ENCODE data around the gene SYNPO.

The SYNPO gene

GRCh38 chr5:150625831-150626746, 14.4 kb upstream of the SYNPO start:
- no peak for TF ChIP-seq CTCF (IDR thresholded peaks at IDR 0.05)
- peaks cover 18% of the 10 kb centered on the region for H3K79me2 ChIP-seq

DNA sequence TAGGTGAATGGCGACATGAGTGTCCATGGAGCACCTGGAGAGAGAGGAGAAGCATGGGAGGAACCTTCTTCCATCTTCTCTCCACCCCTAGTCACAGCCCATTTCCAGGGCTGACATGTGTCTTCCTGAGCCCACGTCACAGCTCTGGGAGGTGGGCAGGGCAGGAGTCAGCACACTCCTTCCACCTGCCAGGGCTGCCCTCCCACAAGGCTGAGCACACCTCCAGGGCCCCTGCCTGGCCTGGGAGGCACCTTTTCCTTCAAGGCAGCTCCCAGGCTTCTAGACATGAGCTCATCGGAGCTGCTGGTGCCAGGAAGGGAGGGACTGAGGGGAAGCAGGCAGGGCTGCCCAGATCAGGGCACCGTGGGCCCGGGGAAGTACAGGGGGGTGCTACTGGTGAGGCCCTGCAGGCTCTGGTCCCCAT, 13.6 kb upstream of the SYNPO start:
- Histone ChIP-seq H3K27ac (peak overlapping the region; percentile 89), H3K4me2 (ENCODE audit: low read length) (peak overlapping the region; percentile 18), H3K79me2 (peaks cover 18% of the 10 kb centered on the region), H3K4me3 (ENCODE audit: low read depth, low read length) (peak overlapping the region; percentile 98), H3K9ac (no peak overlapping the region), H3K27me3 (ENCODE audit: control insufficient read depth, insufficient read depth, low read length) (no peaks in the 10 kb centered on the region), H2AFZ (peak overlapping the region; percentile 43), H3K36me3 (ENCODE audit: control insufficient read depth, insufficient read depth, low read length) (no peaks in the 10 kb centered on the region), H3K4me1 (peaks cover 23% of the 10 kb centered on the region), H3K9me3 (ENCODE audit: control insufficient read depth, low read length) (no peaks in the 10 kb centered on the region)
- TF ChIP-seq CTCF (IDR thresholded peaks at IDR 0.05) = no peak

More at GRCh38 chr5:150625831-150626746, 14.4 kb upstream of the SYNPO start:
- peak overlapping the region; percentile 95 for H2AFZ ChIP-seq
- peak overlapping the region; percentile 4 for H3K9ac ChIP-seq
- H3K4me3 ChIP-seq (ENCODE audit: low read depth, low read length) = peak overlapping the region; percentile 98
- no peaks in the 10 kb centered on the region for H3K27me3 ChIP-seq (ENCODE audit: control insufficient read depth, insufficient read depth, low read length)
- peak overlapping the region; percentile 89 for H3K27ac ChIP-seq
- H3K4me1 ChIP-seq = peaks cover 23% of the 10 kb centered on the region
- no peaks in the 10 kb centered on the region for H3K36me3 ChIP-seq (ENCODE audit: control insufficient read depth, insufficient read depth, low read length)
- H3K4me2 ChIP-seq (ENCODE audit: low read length) = peak overlapping the region; percentile 79
- H3K9me3 ChIP-seq (ENCODE audit: control insufficient read depth, low read length) = no peaks in the 10 kb centered on the region

DNA sequence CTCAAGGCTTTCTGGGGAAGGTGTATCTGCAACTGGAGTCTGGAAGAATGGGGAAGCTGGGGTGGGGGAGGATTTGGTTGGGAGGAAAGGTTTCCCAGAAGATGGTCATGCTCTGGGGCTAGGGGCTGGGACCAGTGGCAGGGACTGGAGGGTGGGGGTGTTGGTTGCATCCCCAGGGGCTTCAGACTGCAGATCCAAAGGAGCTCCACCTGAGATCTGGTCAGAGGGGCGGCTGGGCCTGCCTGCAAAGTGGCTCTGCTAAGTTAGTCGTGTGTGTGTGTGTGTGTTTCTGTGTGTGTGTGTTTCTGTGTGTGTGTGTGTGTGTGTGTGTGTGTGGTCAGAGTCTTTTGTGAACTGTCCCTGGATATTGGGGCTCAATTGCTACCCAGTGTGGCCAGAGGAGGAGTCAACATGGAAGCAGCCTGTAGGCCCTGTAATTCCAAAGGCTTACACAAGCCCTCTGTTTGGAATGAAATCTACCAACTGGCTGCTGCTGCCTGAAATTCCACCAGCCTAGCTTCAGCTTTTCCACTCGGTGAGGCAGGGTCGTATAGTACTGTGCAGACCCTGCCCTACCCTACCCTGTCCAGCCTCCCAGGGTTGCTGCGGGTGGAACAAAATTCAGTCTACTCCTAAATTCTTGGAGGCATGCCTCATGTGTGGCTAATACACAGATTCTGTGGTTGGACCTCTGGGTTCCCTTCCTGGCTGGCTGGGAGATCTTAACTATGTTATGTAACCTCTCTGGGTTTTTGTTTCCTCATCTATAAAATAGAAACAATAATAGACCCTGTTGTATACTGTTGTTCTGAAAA, 12.5 kb upstream of the SYNPO start:
- H3K9me3 ChIP-seq (ENCODE audit: control insufficient read depth, low read length) = no peaks in the 10 kb centered on the region
- H3K27ac ChIP-seq = no peak overlapping the region
- peak overlapping the region; percentile 18 for H3K4me2 ChIP-seq (ENCODE audit: low read length)
- H3K36me3 ChIP-seq (ENCODE audit: control insufficient read depth, insufficient read depth, low read length) = no peaks in the 10 kb centered on the region
- peaks cover 18% of the 10 kb centered on the region for H3K79me2 ChIP-seq
- no peak overlapping the region for H2AFZ ChIP-seq
- H3K27me3 ChIP-seq (ENCODE audit: control insufficient read depth, insufficient read depth, low read length) = no peaks in the 10 kb centered on the region
- no peak overlapping the region for H3K4me3 ChIP-seq (ENCODE audit: low read depth, low read length)
- peaks cover 23% of the 10 kb centered on the region for H3K4me1 ChIP-seq
- no peak overlapping the region for H3K9ac ChIP-seq
- TF ChIP-seq CTCF (IDR thresholded peaks at IDR 0.05) = no peak

DNA sequence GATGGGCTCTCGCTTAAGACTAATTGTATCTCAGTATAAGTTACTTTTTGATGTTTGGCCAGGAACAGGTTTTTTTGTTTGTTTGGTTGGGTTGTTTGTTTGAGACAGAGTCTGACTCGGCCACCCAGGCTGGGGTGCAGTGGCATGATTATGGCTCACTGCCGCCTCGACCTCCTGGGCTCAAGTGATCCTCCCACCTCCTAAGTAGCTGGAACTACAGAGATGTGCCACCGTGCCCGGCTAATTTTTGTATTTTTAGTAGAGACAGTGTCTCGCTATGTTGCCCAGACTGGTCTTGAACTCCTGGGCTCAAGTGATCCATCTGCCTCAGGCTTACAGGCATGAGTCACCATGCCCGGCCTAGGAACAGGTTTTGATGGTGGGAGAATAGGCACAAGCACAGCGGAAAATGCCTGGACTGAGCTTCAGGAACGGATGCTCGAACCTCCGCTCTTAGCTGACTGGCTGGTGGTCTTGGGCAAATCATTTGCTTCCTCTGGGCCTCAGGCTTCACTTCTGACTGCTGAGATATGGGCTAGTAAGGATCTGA, 11.4 kb upstream of the SYNPO start:
- H3K9me3 ChIP-seq (ENCODE audit: control insufficient read depth, low read length) = no peaks in the 10 kb centered on the region
- H3K27ac ChIP-seq = no peak overlapping the region
- H2AFZ ChIP-seq = no peak overlapping the region
- no peaks in the 10 kb centered on the region for H3K36me3 ChIP-seq (ENCODE audit: control insufficient read depth, insufficient read depth, low read length)
- no peak overlapping the region for H3K9ac ChIP-seq
- H3K27me3 ChIP-seq (ENCODE audit: control insufficient read depth, insufficient read depth, low read length) = no peaks in the 10 kb centered on the region
- no peak overlapping the region for H3K4me3 ChIP-seq (ENCODE audit: low read depth, low read length)
- no peak overlapping the region for H3K4me2 ChIP-seq (ENCODE audit: low read length)
- no peak for TF ChIP-seq CTCF (IDR thresholded peaks at IDR 0.05)
- H3K4me1 ChIP-seq = peaks cover 23% of the 10 kb centered on the region
- peaks cover 18% of the 10 kb centered on the region for H3K79me2 ChIP-seq

Data from parathyroid adenoma (tissue), 2 donors.